ENCODE data around the gene SSX3.
"Not testable (repeated sequence)": the region's sequence is repeated elsewhere in the genome, so short reads cannot be mapped to it uniquely, and the experiment has no call there.

The SSX3 gene

GRCh38 chrX:48356315-48357094 lies at the start of gene SSX3:
Gene SSX3, minus strand, starts transcription at chrX:48356703. Its CDS starts 1,454 bp downstream, at chrX:48355249.
- DNase-seq: not testable (repeated sequence)

GRCh38 chrX:48397825-48398224 lies 41.3 kb upstream of the SSX3 start:
- not testable (repeated sequence) for DNase-seq

- not testable (repeated sequence) for DNase-seq
Observed at GRCh38 chrX:48396931-48397330, 40.4 kb upstream of the SSX3 start.

- DNase-seq: not testable (repeated sequence)
Observed at GRCh38 chrX:48383239-48383638, 26.7 kb upstream of the SSX3 start, which contains the start of gene SSX4. Gene SSX4, plus strand, starts transcription at chrX:48383539. Its CDS starts 515 bp downstream, at chrX:48384054.

- not testable (repeated sequence) for DNase-seq
Observed at GRCh38 chrX:48370408-48370807, 13.9 kb upstream of the SSX3 start.

- not testable (repeated sequence) for DNase-seq
Observed at GRCh38 chrX:48367717-48368408, 11.4 kb upstream of the SSX3 start.

GRCh38 chrX:48359281-48359680 lies 2.8 kb upstream of the SSX3 start:
- DNase-seq: not testable (repeated sequence)

- no peak for DNase-seq
Observed at GRCh38 chrX:48357681-48358080, 1.2 kb upstream of the SSX3 start.

GRCh38 chrX:48346059-48346458 lies 10.4 kb downstream of the SSX3 start:
- DNase-seq: not testable (repeated sequence)

GRCh38 chrX:48313996-48314395 lies 42.5 kb downstream of the SSX3 start:
- DNase-seq: not testable (repeated sequence)

GRCh38 chrX:48306175-48306574 lies 50.3 kb downstream of the SSX3 start:
- no peak for DNase-seq
